BLaER1 (cell line): ENCODE results near the gene BBOX1.

Experiments
- H3K27ac ChIP-seq: shearing (Covaris generic); formaldehyde crosslinking; 2 replicates; pipeline ENCODE4 v1.8.1; 2022
- H3K27me3 ChIP-seq: shearing (Covaris generic); formaldehyde crosslinking; 2 replicates; pipeline ENCODE4 v1.8.1; 2022
- H3K36me3 ChIP-seq: shearing (Covaris generic); formaldehyde crosslinking; 2 replicates; pipeline ENCODE4 v1.8.1; 2022
- H3K4me1 ChIP-seq: shearing (Covaris generic); formaldehyde crosslinking; 2 replicates; pipeline ENCODE4 v1.8.1; 2022
- H3K4me2 ChIP-seq: shearing (Covaris generic); formaldehyde crosslinking; 2 replicates; pipeline ENCODE4 v1.8.1; 2022
- H3K4me3 ChIP-seq: shearing (Covaris generic); formaldehyde crosslinking; 2 replicates; pipeline ENCODE4 v1.8.1; 2022
- H3K9ac ChIP-seq: shearing (Covaris generic); formaldehyde crosslinking; 2 replicates; pipeline ENCODE4 v1.8.1; 2022
- H3K9me3 ChIP-seq: shearing (Covaris generic); formaldehyde crosslinking; 2 replicates; pipeline ENCODE4 v1.8.1; 2022
- H4K20me1 ChIP-seq: shearing (Covaris generic); formaldehyde crosslinking; 2 replicates; pipeline ENCODE4 v1.8.1; 2022
- Cebpa-rat ChIP-seq: shearing (Covaris generic); IDR thresholded peaks from 2 replicates; pipeline ENCODE4 v1.8.1; 2022

BBOX1 gene

DNA sequence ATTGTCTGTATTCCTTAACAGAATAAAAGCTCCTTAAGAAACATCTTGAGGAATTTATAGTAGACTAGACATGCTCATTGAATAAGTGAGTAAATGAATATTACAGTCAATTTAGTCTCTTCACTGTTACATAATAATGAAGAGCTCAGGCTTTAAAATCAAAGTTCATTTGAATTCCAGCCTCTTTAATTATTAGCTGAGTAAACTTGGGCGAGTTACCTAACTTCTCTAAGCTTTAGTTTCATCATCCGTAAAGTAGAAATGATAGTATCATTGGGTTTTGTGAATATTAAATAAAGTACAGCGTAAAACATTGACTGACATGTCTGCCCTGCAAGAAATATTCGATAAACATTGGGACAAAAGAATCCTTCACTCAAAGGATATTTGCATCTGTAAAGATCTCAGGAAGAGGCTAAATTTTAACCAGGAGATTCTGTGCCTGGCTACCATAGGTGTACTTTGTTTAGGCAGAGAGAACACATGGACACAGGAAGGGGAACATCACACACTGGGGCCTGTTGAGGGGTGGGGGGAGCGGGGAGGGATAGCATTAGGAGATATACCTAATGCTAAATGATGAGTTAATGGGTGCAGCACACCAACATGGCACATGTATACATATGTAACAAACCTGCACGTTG, 15.2 kb upstream of the BBOX1 start:
- no peaks in the 10 kb centered on the region for H3K4me1 ChIP-seq

DNA sequence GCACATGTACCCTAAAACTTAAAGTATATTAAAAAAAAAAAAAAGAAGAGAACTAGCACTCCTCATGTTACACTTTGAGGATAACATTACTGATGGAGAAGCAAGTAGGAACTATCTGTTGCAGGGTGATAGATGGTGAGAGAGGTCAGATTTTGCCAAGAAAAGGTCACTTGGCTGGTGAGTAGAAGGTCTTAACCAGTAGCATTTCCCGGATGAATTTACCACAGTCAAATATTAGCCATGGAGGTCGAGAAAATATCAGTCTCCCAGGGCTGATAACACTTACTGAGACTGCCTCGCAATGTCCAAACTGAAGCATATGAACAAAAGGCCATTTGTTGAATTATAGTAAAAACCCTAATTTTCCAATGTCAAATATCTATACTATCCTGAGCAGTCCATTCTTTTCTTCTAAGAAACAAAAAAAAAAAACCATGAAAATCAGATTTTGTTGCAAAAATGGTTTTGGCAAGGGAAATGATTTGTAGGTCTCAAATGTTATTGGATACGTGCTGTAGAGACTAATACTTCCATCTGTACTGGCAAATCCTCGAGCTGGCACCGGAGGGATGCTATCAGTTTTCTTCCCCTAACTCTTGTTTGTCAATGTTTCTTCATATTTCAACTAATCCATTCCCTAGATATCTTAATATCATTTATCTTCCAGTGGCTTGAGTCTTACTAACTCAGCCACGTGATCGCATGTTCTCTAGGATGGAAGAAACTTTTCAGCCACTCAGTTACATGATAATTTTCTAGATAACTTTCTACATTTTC, 14.5 kb upstream of the BBOX1 start:
- Histone ChIP-seq H3K4me1 (no peaks in the 10 kb centered on the region), H3K36me3 (no peaks in the 10 kb centered on the region), H3K9ac (no peak overlapping the region), H4K20me1 (no peaks in the 10 kb centered on the region), H3K27ac (no peak overlapping the region), H3K4me3 (no peak overlapping the region), H3K27me3 (no peaks in the 10 kb centered on the region), H3K4me2 (no peak overlapping the region), H3K9me3 (no peaks in the 10 kb centered on the region)
- no peak for TF ChIP-seq Cebpa-rat

More for the DNA sequence above, 15.2 kb upstream of the BBOX1 start:
- no peaks in the 10 kb centered on the region for H3K9me3 ChIP-seq
- no peak overlapping the region for H3K27ac ChIP-seq
- no peaks in the 10 kb centered on the region for H4K20me1 ChIP-seq
- H3K36me3 ChIP-seq = no peaks in the 10 kb centered on the region
- H3K9ac ChIP-seq = no peak overlapping the region
- H3K27me3 ChIP-seq = no peaks in the 10 kb centered on the region
- TF ChIP-seq Cebpa-rat = no peak
- H3K4me3 ChIP-seq = no peak overlapping the region
- H3K4me2 ChIP-seq = no peak overlapping the region

DNA sequence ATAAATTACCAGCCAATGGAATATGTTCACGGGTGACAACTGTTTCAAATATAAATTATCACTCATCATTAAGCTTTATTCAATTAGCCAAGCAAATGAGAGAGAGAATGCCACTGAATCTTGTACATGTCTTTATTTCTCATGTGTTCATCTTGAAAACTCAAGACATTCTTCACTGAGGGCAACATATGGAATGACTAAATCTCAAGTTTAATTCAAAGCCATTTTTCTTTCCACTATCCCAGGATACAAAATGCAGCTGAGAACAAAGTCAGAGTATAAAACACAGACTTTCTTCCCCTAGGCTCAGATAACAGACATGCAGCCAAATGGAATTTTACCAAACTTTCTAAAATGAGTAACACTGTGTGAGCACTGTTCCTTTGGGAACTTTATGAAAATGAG, 12.1 kb upstream of the BBOX1 start:
- Histone ChIP-seq H3K27me3 (no peaks in the 10 kb centered on the region), H3K36me3 (no peaks in the 10 kb centered on the region), H3K27ac (no peak overlapping the region), H3K9ac (no peak overlapping the region), H4K20me1 (no peaks in the 10 kb centered on the region), H3K4me1 (no peaks in the 10 kb centered on the region), H3K4me2 (no peak overlapping the region), H3K4me3 (no peak overlapping the region), H3K9me3 (no peaks in the 10 kb centered on the region)
- TF ChIP-seq Cebpa-rat = no peak

DNA sequence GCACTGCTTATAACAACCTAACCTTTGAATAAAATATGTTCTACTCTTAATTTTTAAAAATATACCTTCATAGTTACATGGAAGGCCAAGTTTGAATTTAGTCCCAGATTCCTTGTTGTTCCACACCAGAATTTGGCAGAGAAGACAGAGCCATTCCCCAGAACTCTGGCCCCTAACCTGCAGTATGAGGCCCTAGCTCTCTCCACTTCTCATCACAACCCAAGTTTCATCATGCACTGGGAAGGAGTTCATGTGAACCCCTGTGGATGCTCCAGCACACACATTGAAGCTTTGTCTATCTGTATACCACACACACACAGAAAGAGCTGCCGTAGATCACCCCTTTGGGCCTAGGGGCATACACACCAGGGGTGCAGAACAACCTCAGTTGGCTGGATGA, 10.6 kb upstream of the BBOX1 start:
- H3K4me2 ChIP-seq = no peak overlapping the region
- H3K4me3 ChIP-seq = no peak overlapping the region
- H3K9ac ChIP-seq = no peak overlapping the region
- no peak for TF ChIP-seq Cebpa-rat
- H3K36me3 ChIP-seq = no peaks in the 10 kb centered on the region
- H3K9me3 ChIP-seq = no peaks in the 10 kb centered on the region
- no peak overlapping the region for H3K27ac ChIP-seq
- H4K20me1 ChIP-seq = no peaks in the 10 kb centered on the region
- H3K27me3 ChIP-seq = no peaks in the 10 kb centered on the region
- no peaks in the 10 kb centered on the region for H3K4me1 ChIP-seq

DNA sequence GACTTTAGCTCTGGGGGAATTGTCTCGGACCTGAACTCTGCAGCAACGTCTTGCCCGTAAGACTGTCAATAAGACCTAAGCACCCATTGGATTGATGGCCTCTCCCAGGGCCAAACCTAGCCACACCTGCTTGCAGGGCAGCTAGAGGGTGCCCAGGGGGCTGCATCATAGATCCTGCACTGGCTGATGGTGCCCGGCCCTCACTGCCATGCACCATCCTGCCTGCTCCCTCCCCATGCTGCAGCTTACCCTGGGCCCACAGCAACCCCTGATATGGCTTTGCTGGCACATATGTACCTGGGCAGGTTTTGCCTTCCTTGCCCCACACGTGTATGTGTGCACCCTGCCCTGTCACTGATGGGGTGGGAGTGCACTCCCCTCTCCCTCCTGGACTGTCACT, 8.9 kb upstream of the BBOX1 start:
- no peak overlapping the region for H3K4me2 ChIP-seq
- no peaks in the 10 kb centered on the region for H3K27me3 ChIP-seq
- no peak for TF ChIP-seq Cebpa-rat
- no peaks in the 10 kb centered on the region for H3K4me1 ChIP-seq
- no peak overlapping the region for H3K27ac ChIP-seq
- H4K20me1 ChIP-seq = no peaks in the 10 kb centered on the region
- no peaks in the 10 kb centered on the region for H3K36me3 ChIP-seq
- H3K4me3 ChIP-seq = no peak overlapping the region
- H3K9me3 ChIP-seq = no peaks in the 10 kb centered on the region
- no peak overlapping the region for H3K9ac ChIP-seq

DNA sequence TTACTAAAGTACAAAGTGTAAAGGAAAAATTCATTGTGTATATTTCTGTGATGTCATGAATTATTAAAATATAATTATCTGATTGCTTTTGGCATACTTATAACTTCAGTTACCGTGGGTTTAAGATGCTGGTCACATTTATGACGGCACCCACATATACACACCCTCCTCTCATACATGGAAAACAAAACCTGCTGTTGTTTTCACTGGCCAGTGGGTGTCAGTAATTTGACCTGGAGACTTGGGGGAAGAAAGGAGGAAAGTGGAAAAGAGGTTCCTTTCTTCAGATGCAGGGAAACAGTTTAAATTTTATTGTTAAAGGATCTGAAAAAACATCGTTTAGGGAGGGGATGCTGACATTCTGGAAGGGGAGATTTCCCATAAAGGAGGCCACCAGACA, 742 bp upstream of the BBOX1 start:
- Histone ChIP-seq H3K36me3 (no peaks in the 10 kb centered on the region), H3K27ac (no peak overlapping the region), H3K9me3 (no peaks in the 10 kb centered on the region), H3K9ac (no peak overlapping the region), H3K4me2 (no peak overlapping the region), H3K27me3 (no peaks in the 10 kb centered on the region), H4K20me1 (no peaks in the 10 kb centered on the region), H3K4me1 (no peaks in the 10 kb centered on the region), H3K4me3 (no peak overlapping the region)
- no peak for TF ChIP-seq Cebpa-rat

DNA sequence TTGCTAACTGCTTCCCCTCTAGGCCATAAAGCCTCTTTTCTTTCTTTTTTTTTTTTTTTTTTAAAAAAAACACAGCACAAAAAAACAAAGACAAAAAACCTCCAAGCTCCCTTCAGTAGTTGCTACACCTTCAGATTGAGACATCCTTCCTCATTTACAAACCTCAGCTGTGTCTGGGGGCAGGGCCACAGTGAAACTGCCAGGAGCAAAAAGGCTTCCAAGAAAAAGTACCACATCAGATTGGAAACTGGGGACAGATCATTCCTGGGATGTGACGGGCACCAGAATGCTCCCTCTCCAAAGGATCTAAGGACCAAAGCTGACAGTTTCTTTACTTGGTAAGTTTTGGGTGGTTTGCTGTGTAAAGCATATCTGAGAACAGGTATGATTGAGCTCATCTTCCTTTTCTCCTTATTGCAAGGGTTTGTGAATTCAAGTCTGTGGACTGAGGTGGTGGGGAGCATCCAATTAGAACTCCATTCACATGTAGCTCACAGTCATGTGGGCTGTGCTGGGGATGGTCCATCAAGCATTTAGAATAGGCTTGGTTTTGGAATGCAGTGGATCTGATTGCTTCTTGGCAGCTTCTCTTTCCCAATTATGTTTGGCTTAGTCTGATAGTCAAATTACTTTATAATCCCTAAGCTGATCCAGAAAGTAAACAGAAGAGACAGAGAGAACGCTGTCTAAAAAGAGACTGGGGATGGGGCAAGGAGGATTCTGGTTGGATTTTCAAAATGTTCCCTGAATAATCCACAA, 705 bp downstream of the BBOX1 start:
- no peak overlapping the region for H3K27ac ChIP-seq
- no peak overlapping the region for H3K4me2 ChIP-seq
- no peaks in the 10 kb centered on the region for H3K36me3 ChIP-seq

DNA sequence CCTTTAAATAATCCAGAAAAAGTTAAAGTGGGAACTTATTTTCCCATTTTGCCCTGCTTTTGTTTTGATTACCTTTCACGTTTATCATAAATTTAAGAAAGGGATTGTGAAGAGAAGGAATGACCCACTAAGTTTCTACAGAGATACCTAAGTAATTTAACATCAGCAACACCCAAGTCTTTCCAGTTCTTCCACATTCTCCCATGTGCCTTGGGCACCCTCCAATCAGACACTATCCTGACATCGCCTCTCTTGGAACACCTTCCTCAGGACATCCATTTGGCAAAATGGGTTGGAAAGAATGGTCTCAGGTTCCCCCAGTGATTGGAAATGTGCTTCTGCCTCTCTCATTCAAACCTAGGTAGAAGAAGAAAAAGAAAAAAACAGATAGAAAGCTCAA, 6.3 kb downstream of the BBOX1 start:
- Histone ChIP-seq H4K20me1 (no peaks in the 10 kb centered on the region), H3K4me1 (no peaks in the 10 kb centered on the region), H3K9me3 (0 out of 2 replicates have a peak, but pooled peaks cover 4% of the 10 kb centered on the region), H3K9ac (no peak overlapping the region), H3K4me2 (no peak overlapping the region), H3K4me3 (no peak overlapping the region), H3K27me3 (no peaks in the 10 kb centered on the region), H3K27ac (no peak overlapping the region), H3K36me3 (no peaks in the 10 kb centered on the region)
- no peak for TF ChIP-seq Cebpa-rat

More for the DNA sequence above, 705 bp downstream of the BBOX1 start:
- no peaks in the 10 kb centered on the region for H3K27me3 ChIP-seq
- H3K4me1 ChIP-seq = no peaks in the 10 kb centered on the region
- TF ChIP-seq Cebpa-rat = no peak
- H3K9ac ChIP-seq = no peak overlapping the region
- H3K4me3 ChIP-seq = no peak overlapping the region
- no peaks in the 10 kb centered on the region for H3K9me3 ChIP-seq
- no peaks in the 10 kb centered on the region for H4K20me1 ChIP-seq

DNA sequence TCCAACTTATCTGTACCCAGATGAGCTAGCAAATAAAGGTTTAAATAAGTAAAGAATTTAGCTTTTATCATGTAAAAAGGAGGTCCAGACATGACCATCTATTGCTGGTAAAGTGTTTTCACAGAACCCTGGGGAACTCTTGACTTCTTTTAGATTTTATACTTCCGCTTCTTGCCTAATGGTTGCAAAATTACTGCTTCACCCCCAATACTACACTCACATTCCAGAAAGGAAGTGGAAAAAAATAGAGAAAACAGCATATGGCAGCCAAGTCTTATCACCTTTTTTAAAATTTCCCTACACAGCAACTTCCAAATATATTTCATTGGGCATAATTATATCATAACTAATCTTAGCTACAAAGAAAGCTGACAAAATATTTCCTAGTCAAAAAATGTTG, 12.1 kb downstream of the BBOX1 start:
- no peak for TF ChIP-seq Cebpa-rat
- Histone ChIP-seq H3K9ac (no peak overlapping the region), H3K9me3 (0 out of 2 replicates have a peak, but pooled peaks cover 4% of the 10 kb centered on the region), H3K27me3 (no peaks in the 10 kb centered on the region), H3K27ac (no peak overlapping the region), H3K4me3 (no peak overlapping the region), H3K4me1 (no peaks in the 10 kb centered on the region), H3K36me3 (no peaks in the 10 kb centered on the region), H4K20me1 (no peaks in the 10 kb centered on the region), H3K4me2 (no peak overlapping the region)
